DND-41 (cell line): ENCODE results near the gene PTPRD.

ENCODE experiments used
- ATAC-seq: fragments of 200-7000 bp; cut with Tn5 transposase; 3 replicates; pipeline ENCODE4 v1.9.1; 2021; ENCODE audit warnings: low read depth; ENCODE audit not compliant: insufficient read depth
- DNase-seq: peaks from one replicate; pipeline ENCODE4 v3.0.0-alpha.2; 2020
- H2AFZ ChIP-seq: 2 replicates; pipeline ENCODE4 v1.6.0; 2012; ENCODE audit warnings: low read depth, low read length
- H3K27ac ChIP-seq: 2 replicates; pipeline ENCODE4 v1.5.1; 2012; ENCODE audit warnings: low read length, inconsistent platforms
- H3K27me3 ChIP-seq: fragments of 200-600 bp; sonication (generic); 2 replicates; pipeline ENCODE4 v1.6.0; 2012; ENCODE audit warnings: low read length, mild to moderate bottlenecking, inconsistent platforms; ENCODE audit not compliant: insufficient read depth, poor library complexity
- H3K36me3 ChIP-seq: 2 replicates; pipeline ENCODE4 v1.5.1; 2012; ENCODE audit warnings: low read length, inconsistent platforms; ENCODE audit not compliant: insufficient read depth
- H3K4me1 ChIP-seq: 2 replicates; pipeline ENCODE4 v1.5.1; 2012; ENCODE audit warnings: mild to moderate bottlenecking, low read length; ENCODE audit not compliant: insufficient read depth
- H3K4me2 ChIP-seq: 2 replicates; pipeline ENCODE4 v1.6.0; 2012; ENCODE audit warnings: mild to moderate bottlenecking, moderate library complexity, low read length, inconsistent platforms; ENCODE audit not compliant: insufficient read depth
- H3K4me3 ChIP-seq, 2 experiments: fragments of 200-600 bp in 1 of 2; shearing (Covaris generic) in 1 of 2; 2 replicates each; pipeline ENCODE4 v1.5.1; 2012 to 2016; ENCODE audit warnings: inconsistent platforms in 2 of 2, low read length in 2 of 2, mild to moderate bottlenecking in 2 of 2, low read depth in 1 of 2, moderate library complexity in 1 of 2
- H3K79me2 ChIP-seq: 2 replicates; pipeline ENCODE4 v1.6.0; 2012; ENCODE audit warnings: low read length, inconsistent platforms; ENCODE audit not compliant: insufficient read depth
- H3K9ac ChIP-seq: 2 replicates; pipeline ENCODE4 v1.6.0; 2012; ENCODE audit warnings: low read depth, mild to moderate bottlenecking, inconsistent platforms, low read length, moderate library complexity
- H3K9me3 ChIP-seq: 2 replicates; pipeline ENCODE4 v1.5.1; 2012; ENCODE audit warnings: low read length, moderate library complexity, mild to moderate bottlenecking, inconsistent platforms; ENCODE audit not compliant: insufficient read depth, severe bottlenecking
- H4K20me1 ChIP-seq: 2 replicates; pipeline ENCODE4 v1.6.0; 2012; ENCODE audit warnings: low read length; ENCODE audit not compliant: insufficient read depth
- EZH2 ChIP-seq: IDR thresholded peaks from 3 replicates; pipeline ENCODE4 v1.6.1; 2012; ENCODE audit warnings: borderline replicate concordance, low read depth, mild to moderate bottlenecking, moderate library complexity, low read length, inconsistent platforms; ENCODE audit not compliant: severe bottlenecking
- TF ChIP-seq, protein P1 (sequence below): IDR thresholded peaks from 2 replicates; pipeline ENCODE4 v1.5.1; 2012; ENCODE audit warnings: borderline replicate concordance, low read length, moderate library complexity, mild to moderate bottlenecking; ENCODE audit not compliant: poor library complexity, severe bottlenecking; ENCODE audit errors: extremely low read depth

The PTPRD gene

DNA sequence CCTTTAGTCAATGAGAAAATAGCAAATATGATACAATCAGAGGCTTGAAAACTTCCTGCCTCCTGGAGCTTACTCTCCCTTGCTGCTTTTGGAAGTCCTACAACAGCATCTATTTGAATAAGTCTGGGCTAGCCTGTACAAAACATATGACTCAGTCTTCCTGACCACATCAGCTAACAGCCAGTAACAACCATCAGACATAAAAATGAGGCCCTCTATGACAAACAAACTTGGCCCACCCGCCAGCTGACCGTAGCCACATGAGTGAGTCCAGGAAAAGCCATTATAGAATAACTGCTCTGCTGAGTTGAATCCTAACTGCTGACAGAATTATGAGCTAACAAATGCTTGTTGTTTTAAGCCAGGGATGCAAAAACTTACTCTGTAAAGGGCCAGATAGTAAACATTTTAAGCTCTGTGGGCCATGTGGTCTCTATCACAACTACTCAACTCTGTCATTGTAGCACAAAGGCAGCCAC lies 347.6 kb downstream of the PTPRD start:
- ATAC-seq (no peak), DNase-seq (no peak)
- H3K36me3 ChIP-seq, result no peaks in the 10 kb centered on the region
- no peaks in the 10 kb centered on the region for H4K20me1 ChIP-seq
- H3K9ac ChIP-seq, result no peak overlapping the region
- no peak overlapping the region for H3K4me3 ChIP-seq
- H2AFZ ChIP-seq, result no peak overlapping the region
- TF ChIP-seq EZH2, result no peak
- H3K4me1 ChIP-seq, result no peaks in the 10 kb centered on the region
- H3K79me2 ChIP-seq, result no peaks in the 10 kb centered on the region
- no peak overlapping the region for H3K4me2 ChIP-seq
- no peak overlapping the region for H3K27ac ChIP-seq
- no peaks in the 10 kb centered on the region for H3K9me3 ChIP-seq
- no peaks in the 10 kb centered on the region for H3K27me3 ChIP-seq

DNA sequence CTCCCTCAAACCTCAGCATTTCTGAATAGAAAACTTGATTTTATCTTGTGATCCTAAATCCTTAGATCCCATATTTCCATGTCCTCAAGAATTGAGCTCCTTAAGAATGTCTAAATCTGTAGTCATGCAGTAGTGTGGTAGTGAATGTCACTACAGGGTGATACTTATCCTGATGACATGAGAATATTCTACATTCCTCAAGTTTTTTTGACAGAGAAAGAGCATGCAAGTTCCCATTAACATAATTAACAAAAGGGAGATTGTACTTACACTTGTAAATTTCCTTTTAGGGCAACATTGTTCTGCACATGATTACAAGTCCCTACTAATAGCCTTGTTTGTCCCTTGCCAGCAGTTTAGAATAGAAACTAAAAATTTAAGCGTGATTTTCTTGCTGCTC lies 352.3 kb downstream of the PTPRD start:
- no peak overlapping the region for H3K4me3 ChIP-seq
- no peak overlapping the region for H3K27ac ChIP-seq
- no peaks in the 10 kb centered on the region for H3K36me3 ChIP-seq
- no peaks in the 10 kb centered on the region for H3K4me1 ChIP-seq
- no peak for ATAC-seq
- H4K20me1 ChIP-seq, result no peaks in the 10 kb centered on the region
- no peaks in the 10 kb centered on the region for H3K79me2 ChIP-seq
- TF ChIP-seq, protein P1, sequence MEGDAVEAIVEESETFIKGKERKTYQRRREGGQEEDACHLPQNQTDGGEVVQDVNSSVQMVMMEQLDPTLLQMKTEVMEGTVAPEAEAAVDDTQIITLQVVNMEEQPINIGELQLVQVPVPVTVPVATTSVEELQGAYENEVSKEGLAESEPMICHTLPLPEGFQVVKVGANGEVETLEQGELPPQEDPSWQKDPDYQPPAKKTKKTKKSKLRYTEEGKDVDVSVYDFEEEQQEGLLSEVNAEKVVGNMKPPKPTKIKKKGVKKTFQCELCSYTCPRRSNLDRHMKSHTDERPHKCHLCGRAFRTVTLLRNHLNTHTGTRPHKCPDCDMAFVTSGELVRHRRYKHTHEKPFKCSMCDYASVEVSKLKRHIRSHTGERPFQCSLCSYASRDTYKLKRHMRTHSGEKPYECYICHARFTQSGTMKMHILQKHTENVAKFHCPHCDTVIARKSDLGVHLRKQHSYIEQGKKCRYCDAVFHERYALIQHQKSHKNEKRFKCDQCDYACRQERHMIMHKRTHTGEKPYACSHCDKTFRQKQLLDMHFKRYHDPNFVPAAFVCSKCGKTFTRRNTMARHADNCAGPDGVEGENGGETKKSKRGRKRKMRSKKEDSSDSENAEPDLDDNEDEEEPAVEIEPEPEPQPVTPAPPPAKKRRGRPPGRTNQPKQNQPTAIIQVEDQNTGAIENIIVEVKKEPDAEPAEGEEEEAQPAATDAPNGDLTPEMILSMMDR, result no peak
- H3K9me3 ChIP-seq, result no peaks in the 10 kb centered on the region
- H2AFZ ChIP-seq, result no peak overlapping the region
- no peak overlapping the region for H3K4me2 ChIP-seq
- H3K27me3 ChIP-seq, result no peaks in the 10 kb centered on the region
- H3K9ac ChIP-seq, result no peak overlapping the region
- DNase-seq, result no peak

DNA sequence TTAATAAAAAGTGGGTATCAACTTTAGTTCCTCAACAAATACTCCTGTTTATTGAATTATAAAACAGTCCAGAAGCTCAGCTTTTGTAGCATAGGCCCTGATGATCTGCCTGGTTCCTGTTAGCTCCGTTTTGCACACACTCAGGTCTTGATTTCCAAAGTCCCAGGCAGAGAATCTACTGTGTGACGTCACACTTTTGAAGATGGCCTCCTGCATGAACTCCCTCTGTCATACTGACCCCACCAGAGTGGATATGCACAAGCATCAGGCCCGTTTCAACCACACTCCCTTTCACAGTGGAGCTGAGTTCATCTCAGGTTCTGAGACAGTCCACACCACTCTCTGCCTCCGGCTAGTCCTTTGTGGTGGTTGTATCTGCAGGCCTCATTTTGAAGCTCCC lies 353.1 kb downstream of the PTPRD start:
- DNase-seq, result no peak
- H3K9ac ChIP-seq, result no peak overlapping the region
- no peak overlapping the region for H3K4me2 ChIP-seq
- H2AFZ ChIP-seq, result no peak overlapping the region
- no peaks in the 10 kb centered on the region for H3K9me3 ChIP-seq
- no peak for ATAC-seq
- TF ChIP-seq, protein P1, result no peak
- no peak for TF ChIP-seq EZH2
- no peaks in the 10 kb centered on the region for H3K27me3 ChIP-seq
- H3K36me3 ChIP-seq, result no peaks in the 10 kb centered on the region
- no peaks in the 10 kb centered on the region for H3K4me1 ChIP-seq
- no peak overlapping the region for H3K4me3 ChIP-seq
- no peak overlapping the region for H3K27ac ChIP-seq
- no peaks in the 10 kb centered on the region for H4K20me1 ChIP-seq
- no peaks in the 10 kb centered on the region for H3K79me2 ChIP-seq

DNA sequence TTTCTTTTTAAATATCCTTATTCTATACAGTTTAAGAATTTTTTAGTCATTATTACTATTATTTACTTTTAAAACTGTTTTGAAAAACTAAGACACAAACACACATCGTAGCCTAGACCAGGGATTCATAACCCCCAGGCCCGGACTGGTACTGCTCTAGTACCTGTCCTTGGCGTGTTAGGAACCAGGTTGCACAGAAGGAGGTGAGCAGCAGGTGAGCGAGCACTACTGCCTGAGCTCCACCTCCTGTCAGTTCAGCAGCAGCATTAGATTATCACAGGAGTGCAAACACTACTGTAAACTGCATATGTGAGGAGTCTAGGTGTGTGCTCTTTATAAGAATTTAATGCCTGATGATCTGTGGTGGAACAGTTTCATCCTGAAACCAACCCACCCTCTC lies 357.0 kb downstream of the PTPRD start:
- Histone ChIP-seq H2AFZ (no peak overlapping the region), H3K36me3 (no peaks in the 10 kb centered on the region), H3K4me1 (no peaks in the 10 kb centered on the region), H3K27ac (no peak overlapping the region), H3K4me3 (no peak overlapping the region), H3K9ac (no peak overlapping the region), H3K9me3 (no peaks in the 10 kb centered on the region), H3K79me2 (no peaks in the 10 kb centered on the region), H3K27me3 (no peaks in the 10 kb centered on the region), H4K20me1 (no peaks in the 10 kb centered on the region), H3K4me2 (no peak overlapping the region)
- ATAC-seq (no peak), DNase-seq (no peak)
- TF ChIP-seq, protein P1, result no peak
- no peak for TF ChIP-seq EZH2
